Measurements from ENCODE around the gene HES3.

The HES3 gene

GRCh38 chr1:6246497-6247467 is 2.8 kb downstream of the HES3 start:
- no peak overlapping the region for H3K4me3 ChIP-seq (ENCODE audit: control insufficient read depth, low read depth, low read length)
- peak; percentile 96 for TF ChIP-seq CTCF (IDR thresholded peaks at IDR 0.05; ENCODE audit: control insufficient read depth, insufficient read depth, low read depth, low read length, missing control alignments)
- DNase-seq (ENCODE audit: low read depth), result no peak

- no peak overlapping the region for H3K4me3 ChIP-seq (ENCODE audit: control insufficient read depth, low read depth, low read length)
- TF ChIP-seq CTCF (IDR thresholded peaks at IDR 0.05; ENCODE audit: control insufficient read depth, insufficient read depth, low read depth, low read length, missing control alignments), result no peak
Measured at GRCh38 chr1:6247651-6248050, 3.7 kb downstream of the HES3 start.

GRCh38 chr1:6248161-6248776 is 4.3 kb downstream of the HES3 start:
- H3K4me3 ChIP-seq (ENCODE audit: control insufficient read depth, low read depth, low read length), result no peak overlapping the region
- TF ChIP-seq CTCF (IDR thresholded peaks at IDR 0.05; ENCODE audit: control insufficient read depth, insufficient read depth, low read depth, low read length, missing control alignments), result no peak
- no peak for DNase-seq (ENCODE audit: low read depth)

More at GRCh38 chr1:6247651-6248050, 3.7 kb downstream of the HES3 start:
- DNase-seq (ENCODE audit: low read depth), result no peak

- TF ChIP-seq CTCF (IDR thresholded peaks at IDR 0.05; ENCODE audit: control insufficient read depth, insufficient read depth, low read depth, low read length, missing control alignments), result no peak
- no peak for DNase-seq (ENCODE audit: low read depth)
- no peak overlapping the region for H3K4me3 ChIP-seq (ENCODE audit: control insufficient read depth, low read depth, low read length)
Measured at GRCh38 chr1:6248932-6249738, 5.2 kb downstream of the HES3 start.

GRCh38 chr1:6249739-6250689 is 6.0 kb downstream of the HES3 start:
- no peak overlapping the region for H3K4me3 ChIP-seq (ENCODE audit: control insufficient read depth, low read depth, low read length)
- no peak for DNase-seq (ENCODE audit: low read depth)
- TF ChIP-seq CTCF (IDR thresholded peaks at IDR 0.05; ENCODE audit: control insufficient read depth, insufficient read depth, low read depth, low read length, missing control alignments), result no peak

Data from AG09309 (cell line).